GM18951 (cell line): Measurements from ENCODE around the gene PALD1.

Experiments
- POLR2A ChIP-seq: IDR thresholded peaks from 4 replicates; pipeline ENCODE4 v1.6.1; 2011; ENCODE audit warnings: mild to moderate bottlenecking; ENCODE audit not compliant: insufficient read length, insufficient read depth; ENCODE audit errors: extremely low read depth
- in situ Hi-C: fragments of 300-500 bp; cut with MboI; formaldehyde crosslinking; loops from one replicate; pipeline ENCODE4 v1.12.0; 2022; ENCODE audit warnings: low sequenced_read_pairs, mixed read lengths, inconsistent platforms; ENCODE audit not compliant: unreplicated experiment

PALD1 gene

GRCh38 chr10:70588859-70589570 is 110.4 kb downstream of the PALD1 start:
- in situ Hi-C loops, result no loop called here
- TF ChIP-seq POLR2A, result no peak

GRCh38 chr10:70589762-70590654 is 111.4 kb downstream of the PALD1 start:
- TF ChIP-seq POLR2A, result no peak
- in situ Hi-C loops, result no loop called here

GRCh38 chr10:70590655-70591416 is 112.3 kb downstream of the PALD1 start:
- no peak for TF ChIP-seq POLR2A
- in situ Hi-C loops, result no loop called here

- in situ Hi-C loops, result no loop called here
- no peak for TF ChIP-seq POLR2A
These were observed 113.7 kb downstream of the PALD1 start for GRCh38 chr10:70592186-70592735.

- in situ Hi-C loops, result no loop called here
- no peak for TF ChIP-seq POLR2A
These were observed 114.4 kb downstream of the PALD1 start for GRCh38 chr10:70592746-70593512.

GRCh38 chr10:70593513-70593890 is 114.9 kb downstream of the PALD1 start:
- no peak for TF ChIP-seq POLR2A
- in situ Hi-C loops, result no loop called here

- in situ Hi-C loops, result no loop called here
These were observed 115.6 kb downstream of the PALD1 start for GRCh38 chr10:70594161-70594560.

GRCh38 chr10:70595566-70596016 is 117.0 kb downstream of the PALD1 start:
- TF ChIP-seq POLR2A, result no peak
- in situ Hi-C loops, result no loop called here

More at GRCh38 chr10:70594161-70594560, 115.6 kb downstream of the PALD1 start:
- TF ChIP-seq POLR2A, result no peak

- no peak for TF ChIP-seq POLR2A
- in situ Hi-C loops, result no loop called here
These were observed 117.7 kb downstream of the PALD1 start for GRCh38 chr10:70596110-70596798.

- in situ Hi-C loops, result no loop called here
- TF ChIP-seq POLR2A, result no peak
These were observed 118.6 kb downstream of the PALD1 start for GRCh38 chr10:70596860-70597809.
